Colonic mucosa (tissue), 4 donors: ENCODE measurements around the gene ME2. TPM values are rescaled to one million over a fixed set of nuclear protein-coding genes. Genes with fewer than 3 reads are reported as not detected.

Source experiments
- DNase-seq: peaks from one replicate; pipeline ENCODE4 v3.0.0-alpha.2; 2020
- H3K27ac ChIP-seq: fragments of 200-600 bp; one replicate; pipeline ENCODE4 v1.8.0; 2021
- H3K27me3 ChIP-seq: fragments of 200-600 bp; one replicate; pipeline ENCODE4 v1.8.0; 2021
- H3K36me3 ChIP-seq: fragments of 200-600 bp; one replicate; pipeline ENCODE4 v1.8.0; 2021
- H3K4me1 ChIP-seq: fragments of 200-600 bp; one replicate; pipeline ENCODE4 v1.8.0; 2021; ENCODE audit warnings: mild to moderate bottlenecking
- H3K4me3 ChIP-seq: fragments of 200-600 bp; one replicate; pipeline ENCODE4 v1.8.0; 2021
- H3K9ac ChIP-seq, 2 donors: one replicate each; pipeline ENCODE4 v1.7.0; 2013; ENCODE audit warnings: control low read depth in 2 of 2, low read depth in 2 of 2, low read length in 2 of 2
- H3K9me3 ChIP-seq: fragments of 200-600 bp; one replicate; pipeline ENCODE4 v1.8.0; 2021
- intact Hi-C: fragments of 100-400 bp; cut with DNase I; formaldehyde crosslinking; loops from one replicate; pipeline ENCODE4 v1.14.1; 2022
- total RNA-seq, 2 donors: library from RNA; stranded (reverse); fragmentation: NEBNext Ultra II Directional in 1 of 2; extraction: Animal tissue kit (Norgen Biotek cat#: 25700) in 1 of 2; gene quantifications; one replicate each; pipeline ENCODE4 v1.2.1, GENCODE V29; 2021
- TF ChIP-seq, protein P1 (sequence below): fragments of 200-600 bp; IDR thresholded peaks from one replicate; pipeline ENCODE4 v1.8.0; 2022; ENCODE audit warnings: antibody characterized with exemption, mild to moderate bottlenecking
- donor health status: healthy.
- donor health status: DM: no; HTN: no; CAD: no.
- donor health status: DM: no; HTN: no; CAD: no.

Gene ME2
- total RNA-seq, 2 donors from 2014 or later: 59.4 to 76.5 TPM

DNA sequence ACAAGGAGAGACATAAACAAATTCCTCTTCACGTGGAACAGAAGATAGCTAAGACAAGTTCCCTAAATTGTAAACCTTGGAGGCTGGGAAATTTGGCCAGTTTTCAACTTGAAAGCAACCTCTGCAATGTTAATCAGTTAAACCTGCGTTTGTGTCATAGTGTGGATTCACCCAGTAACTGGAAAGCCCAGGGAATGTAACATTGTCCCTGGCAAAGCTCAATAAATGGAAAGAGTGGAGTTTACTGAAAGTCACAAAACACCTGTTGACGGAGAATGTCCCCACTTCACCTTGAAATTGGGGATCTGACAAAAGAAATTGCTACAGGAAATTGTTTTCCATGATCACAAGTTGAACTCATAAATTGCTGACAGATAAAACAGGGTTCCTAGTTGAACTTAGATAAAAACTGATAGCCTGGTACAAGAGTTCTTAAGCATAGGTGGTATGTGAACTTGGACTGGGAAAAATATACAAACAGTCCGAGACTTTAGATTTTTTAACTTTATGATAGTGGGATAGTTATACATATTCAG, 15.0 kb upstream of the ME2 start:
- H3K4me1 ChIP-seq: no peaks in the 10 kb centered on the region
- DNase-seq: no peak
- H3K9ac ChIP-seq: no peak overlapping the region
- H3K36me3 ChIP-seq: no peaks in the 10 kb centered on the region
- TF ChIP-seq, protein P1, sequence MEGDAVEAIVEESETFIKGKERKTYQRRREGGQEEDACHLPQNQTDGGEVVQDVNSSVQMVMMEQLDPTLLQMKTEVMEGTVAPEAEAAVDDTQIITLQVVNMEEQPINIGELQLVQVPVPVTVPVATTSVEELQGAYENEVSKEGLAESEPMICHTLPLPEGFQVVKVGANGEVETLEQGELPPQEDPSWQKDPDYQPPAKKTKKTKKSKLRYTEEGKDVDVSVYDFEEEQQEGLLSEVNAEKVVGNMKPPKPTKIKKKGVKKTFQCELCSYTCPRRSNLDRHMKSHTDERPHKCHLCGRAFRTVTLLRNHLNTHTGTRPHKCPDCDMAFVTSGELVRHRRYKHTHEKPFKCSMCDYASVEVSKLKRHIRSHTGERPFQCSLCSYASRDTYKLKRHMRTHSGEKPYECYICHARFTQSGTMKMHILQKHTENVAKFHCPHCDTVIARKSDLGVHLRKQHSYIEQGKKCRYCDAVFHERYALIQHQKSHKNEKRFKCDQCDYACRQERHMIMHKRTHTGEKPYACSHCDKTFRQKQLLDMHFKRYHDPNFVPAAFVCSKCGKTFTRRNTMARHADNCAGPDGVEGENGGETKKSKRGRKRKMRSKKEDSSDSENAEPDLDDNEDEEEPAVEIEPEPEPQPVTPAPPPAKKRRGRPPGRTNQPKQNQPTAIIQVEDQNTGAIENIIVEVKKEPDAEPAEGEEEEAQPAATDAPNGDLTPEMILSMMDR: no peak
- no peaks in the 10 kb centered on the region for H3K27me3 ChIP-seq
- H3K4me3 ChIP-seq: no peak overlapping the region
- no peak overlapping the region for H3K27ac ChIP-seq
- no peaks in the 10 kb centered on the region for H3K9me3 ChIP-seq
- intact Hi-C loops: no loop called here

DNA sequence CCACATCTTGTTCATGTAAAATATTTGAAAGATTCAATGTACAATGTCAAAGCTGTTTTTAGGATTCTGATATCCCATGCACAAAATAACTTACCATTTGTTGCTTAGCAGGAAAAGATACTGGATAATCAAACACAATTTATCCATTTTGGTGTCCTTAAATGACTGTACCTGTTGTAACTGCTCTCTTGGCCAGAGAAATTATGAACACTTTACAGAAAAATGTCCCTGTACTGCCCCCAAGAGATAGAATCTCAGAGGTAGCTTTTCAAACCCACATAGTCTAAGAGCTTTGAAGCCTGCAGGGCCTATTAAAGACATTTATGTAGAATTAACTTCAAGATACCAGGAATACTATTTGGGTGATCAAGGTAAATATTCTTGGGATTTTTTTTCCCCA, 12.2 kb upstream of the ME2 start:
- TF ChIP-seq, protein P1: no peak
- Histone ChIP-seq H3K9me3 (no peaks in the 10 kb centered on the region), H3K4me3 (no peak overlapping the region), H3K9ac (no peak overlapping the region), H3K4me1 (no peaks in the 10 kb centered on the region), H3K27ac (no peak overlapping the region), H3K36me3 (no peaks in the 10 kb centered on the region), H3K27me3 (no peaks in the 10 kb centered on the region)
- intact Hi-C loops: no loop called here
- DNase-seq: peak; percentile 12

DNA sequence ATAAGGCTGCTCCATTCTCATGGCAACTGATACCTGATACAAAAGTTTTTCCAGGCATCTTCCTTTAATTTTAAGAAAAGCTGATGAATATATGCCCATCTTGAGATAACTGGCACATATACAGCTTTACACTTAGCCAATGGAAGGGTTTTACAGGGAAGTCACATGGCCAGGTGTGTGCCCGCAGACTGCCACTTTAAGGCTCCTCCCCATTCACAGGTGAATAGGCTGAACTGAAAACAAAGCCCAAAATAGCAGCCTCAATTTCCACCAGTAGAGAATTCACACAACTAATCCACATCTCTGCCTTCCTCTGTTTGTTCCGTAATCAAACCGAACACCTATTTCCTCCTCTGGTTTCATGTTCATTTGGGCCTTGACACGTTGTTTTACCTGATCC, 9.8 kb upstream of the ME2 start:
- H3K4me1 ChIP-seq: no peaks in the 10 kb centered on the region
- H3K9me3 ChIP-seq: no peaks in the 10 kb centered on the region
- TF ChIP-seq, protein P1: no peak
- H3K36me3 ChIP-seq: no peaks in the 10 kb centered on the region
- H3K27me3 ChIP-seq: no peaks in the 10 kb centered on the region
- H3K27ac ChIP-seq: peak overlapping the region; percentile 6
- DNase-seq: no peak
- no peak overlapping the region for H3K4me3 ChIP-seq
- intact Hi-C loops: no loop called here
- no peak overlapping the region for H3K9ac ChIP-seq

DNA sequence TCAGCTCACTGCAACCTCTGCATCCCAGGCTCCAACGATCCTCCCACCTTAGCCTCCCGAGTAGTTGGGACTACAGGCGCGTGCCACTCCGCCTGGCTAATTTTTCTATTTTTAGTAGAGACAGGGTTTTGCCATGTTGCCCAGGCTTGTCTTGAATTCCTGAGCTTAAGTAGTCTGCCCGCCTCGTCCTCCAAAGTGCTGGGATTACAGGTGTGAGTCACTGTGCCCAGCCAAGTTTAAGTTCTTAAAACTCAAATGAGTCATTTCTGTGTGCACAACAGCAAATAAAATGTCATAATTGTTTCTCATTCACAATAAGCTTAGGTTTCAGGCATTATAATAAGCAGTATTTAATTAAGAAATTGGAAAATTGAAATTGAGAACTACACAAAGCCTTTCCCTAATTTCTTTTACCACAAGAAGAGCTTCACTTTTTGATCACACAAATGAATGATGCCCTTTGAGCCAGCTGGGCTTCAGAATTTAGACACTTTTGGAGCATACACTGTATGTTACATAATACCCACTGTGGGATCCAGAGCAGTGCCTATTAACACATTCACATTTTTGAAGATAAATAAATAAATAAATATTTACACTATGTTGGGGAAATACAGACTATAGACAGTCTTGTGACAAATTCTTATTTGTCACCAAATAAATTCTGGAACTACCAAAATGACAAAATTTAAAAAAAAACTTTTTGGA, 8.6 kb upstream of the ME2 start:
- Histone ChIP-seq H3K36me3 (no peaks in the 10 kb centered on the region), H3K4me1 (no peaks in the 10 kb centered on the region), H3K27ac (peak overlapping the region; percentile 6), H3K9me3 (no peaks in the 10 kb centered on the region), H3K27me3 (no peaks in the 10 kb centered on the region), H3K9ac (no peak overlapping the region), H3K4me3 (no peak overlapping the region)
- TF ChIP-seq, protein P1: no peak
- no peak for DNase-seq
- intact Hi-C loops: loop anchor here (5.0 kb wide), 1 partner anchor 48 kb away; the partner anchor contains the start of gene MRO

DNA sequence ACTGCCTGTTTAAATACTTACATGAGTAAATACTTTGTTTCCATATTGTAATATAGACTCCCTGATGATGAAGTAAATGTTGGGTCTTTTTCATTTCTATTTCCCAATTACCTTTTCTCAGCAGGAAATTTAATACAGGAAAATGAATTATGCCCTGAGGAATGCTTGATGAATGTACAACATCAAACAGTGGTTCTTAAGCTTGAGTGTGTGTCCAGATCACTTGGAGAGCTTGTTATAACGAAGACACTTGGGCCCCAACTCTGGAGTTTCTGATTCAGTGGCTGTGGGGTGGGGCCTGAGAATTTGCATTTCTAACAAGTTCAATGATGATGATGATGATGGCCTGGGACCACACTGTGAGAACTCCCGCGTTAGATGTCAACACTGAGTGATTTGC, 7.1 kb upstream of the ME2 start:
- Histone ChIP-seq H3K36me3 (no peaks in the 10 kb centered on the region), H3K9me3 (no peaks in the 10 kb centered on the region), H3K27ac (no peak overlapping the region), H3K9ac (no peak overlapping the region), H3K4me3 (no peak overlapping the region), H3K4me1 (no peaks in the 10 kb centered on the region), H3K27me3 (no peaks in the 10 kb centered on the region)
- TF ChIP-seq, protein P1: no peak
- no peak for DNase-seq
- intact Hi-C loops: loop anchor here (5.0 kb wide), 1 partner anchor 50 kb away; the partner anchor contains the start of gene MRO
